GM18507 (cell line): ENCODE data around the gene FAM151A.

Experiments
- DNase-seq: peaks from one replicate; pipeline ENCODE4 v3.0.0; 2011; ENCODE audit warnings: low read depth; ENCODE audit not compliant: insufficient read length; ENCODE audit errors: extremely low spot score
- FAIRE-seq: peaks from 2 replicates; lab custom pipeline; 2011; peaks lifted over from hg19 to GRCh38; lab: Jason Lieb, UNC

The FAM151A gene

DNA sequence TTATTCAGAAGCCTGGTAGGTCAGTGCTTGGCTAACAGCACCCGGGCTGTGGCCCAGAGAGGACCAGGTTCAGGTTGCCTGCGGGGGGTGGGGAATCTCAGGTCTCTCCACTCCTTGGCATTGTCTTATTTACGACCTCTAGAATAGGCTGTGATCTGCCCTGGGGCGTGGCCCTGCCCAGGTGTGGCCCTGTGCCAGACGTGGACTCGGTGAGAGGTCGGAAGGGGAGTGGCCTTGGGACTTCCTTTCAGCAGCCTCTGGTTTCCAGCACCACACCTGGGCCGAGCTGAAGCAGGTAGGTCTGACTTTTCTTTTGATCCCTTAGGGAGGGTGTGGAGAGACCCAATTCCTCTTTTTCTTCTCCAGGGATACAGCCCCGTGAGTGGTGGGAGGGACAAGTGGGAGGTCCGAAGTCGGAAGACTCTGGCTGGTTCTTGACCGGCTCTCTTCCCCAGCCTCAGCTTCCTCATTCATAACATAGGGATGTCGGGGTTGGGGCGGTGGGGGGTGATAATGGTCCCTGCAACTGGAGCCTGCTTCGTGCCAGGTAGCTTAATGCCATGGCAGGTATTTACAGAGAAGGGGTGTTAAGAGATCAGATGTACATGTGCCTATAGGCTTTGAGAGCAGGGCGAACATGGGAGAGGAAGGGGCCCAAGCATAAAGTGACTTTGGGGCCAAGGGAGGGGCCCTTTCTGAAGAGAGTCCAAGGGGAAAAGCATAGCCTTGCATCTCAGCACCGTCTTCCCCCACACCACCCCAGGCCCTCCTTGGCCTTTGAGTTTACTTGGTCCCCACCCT is 58.8 kb downstream of the FAM151A start:
- no peak for FAIRE-seq
- no peak for DNase-seq

- DNase-seq (no peak), FAIRE-seq (no peak)
Measured at GRCh38 chr1:54559771-54560231, 63.5 kb downstream of the FAM151A start.
